Hippocampal formation (tissue), 2 donors: ENCODE data around the gene MTMR12.
"Not testable (repeated sequence)": the region's sequence is repeated elsewhere in the genome, so short reads cannot be mapped to it uniquely, and the experiment has no call there.

ENCODE experiments used
- DNase-seq, 2 donors: peaks; one replicate each; lab custom pipeline; 2025; lab: John Stamatoyannopoulos, UW

The MTMR12 gene

DNA sequence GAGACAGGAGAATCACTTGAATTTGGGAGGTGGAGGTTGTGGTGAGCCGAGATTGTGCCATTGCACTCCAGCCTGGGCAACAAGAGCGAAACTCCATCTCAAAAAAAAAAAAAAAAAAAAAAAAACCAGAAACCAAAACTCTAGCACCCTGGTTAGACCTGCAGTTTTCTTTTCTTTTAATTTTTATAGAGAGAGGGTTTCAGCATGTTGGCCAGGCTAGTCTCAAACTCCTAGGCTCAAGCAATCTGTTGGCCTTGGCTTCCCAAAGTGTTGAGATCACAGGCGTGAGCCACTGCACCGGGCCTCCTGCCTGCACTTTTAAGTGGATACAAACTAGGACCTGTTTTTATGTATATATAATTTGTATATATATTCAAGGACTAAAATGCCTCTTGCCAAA is 12.9 kb upstream of the MTMR12 start:
- no peak for DNase-seq

DNA sequence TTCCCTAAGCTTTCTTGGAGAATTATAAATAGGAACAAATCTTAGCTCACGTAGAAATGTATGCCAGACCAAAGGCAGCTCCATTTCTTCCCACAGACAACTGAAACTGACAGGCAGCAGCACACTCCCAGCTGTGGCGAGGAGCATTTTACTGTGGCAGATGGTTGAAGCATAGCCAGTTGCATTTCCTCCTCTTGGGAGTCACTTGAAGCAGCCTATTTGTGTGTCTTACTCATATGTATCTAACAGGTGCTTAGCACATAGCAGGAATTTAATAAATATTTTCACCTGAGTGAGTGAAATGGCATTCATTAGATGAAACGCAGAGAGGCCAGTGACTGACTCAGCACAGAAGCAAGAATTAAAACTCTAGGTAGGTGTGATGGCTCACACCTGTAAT is 12.3 kb upstream of the MTMR12 start:
- DNase-seq = no peak

DNA sequence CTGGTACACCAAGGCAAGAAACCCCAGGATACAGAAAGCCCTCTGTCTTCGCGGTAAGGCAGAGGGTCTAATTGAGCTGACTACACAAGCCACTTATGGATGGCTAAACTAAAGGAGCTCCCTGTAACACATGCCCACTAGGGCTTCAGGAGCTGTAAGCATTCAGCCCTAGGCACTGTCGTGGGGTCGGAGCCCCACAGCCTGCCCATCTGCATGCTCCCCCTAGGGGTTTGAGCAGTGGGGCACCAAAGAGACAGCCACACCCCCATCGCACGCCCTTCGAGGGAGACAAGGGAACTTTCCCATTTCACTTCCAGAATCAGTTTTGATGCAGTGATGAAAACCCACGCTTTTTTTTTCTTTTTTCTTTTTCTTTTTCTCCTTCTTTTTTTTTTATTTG is 11.0 kb upstream of the MTMR12 start:
- no peak for DNase-seq

GRCh38 chr5:32322882-32323281 is 10.1 kb upstream of the MTMR12 start:
- DNase-seq = no peak

DNA sequence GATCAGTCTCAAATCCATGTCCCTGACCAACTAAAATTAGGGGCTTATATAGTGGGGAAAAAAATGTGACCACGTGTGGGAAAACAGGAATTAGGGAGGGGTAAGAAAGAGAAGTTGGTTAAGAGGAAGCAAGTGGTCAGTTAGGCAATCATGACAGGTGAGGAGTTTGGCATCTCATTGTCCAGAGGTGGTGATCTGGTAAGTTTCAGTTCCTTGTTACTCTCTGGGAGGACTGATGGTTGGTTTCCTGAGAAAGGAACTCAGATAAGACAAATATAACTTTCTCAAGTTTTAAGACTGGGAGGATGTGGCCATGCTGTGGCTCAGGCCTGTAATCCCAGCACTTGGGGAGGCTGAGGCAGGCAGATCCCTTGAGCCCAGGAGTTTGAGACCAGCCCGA is 9.0 kb upstream of the MTMR12 start:
- DNase-seq = not testable (repeated sequence)

DNA sequence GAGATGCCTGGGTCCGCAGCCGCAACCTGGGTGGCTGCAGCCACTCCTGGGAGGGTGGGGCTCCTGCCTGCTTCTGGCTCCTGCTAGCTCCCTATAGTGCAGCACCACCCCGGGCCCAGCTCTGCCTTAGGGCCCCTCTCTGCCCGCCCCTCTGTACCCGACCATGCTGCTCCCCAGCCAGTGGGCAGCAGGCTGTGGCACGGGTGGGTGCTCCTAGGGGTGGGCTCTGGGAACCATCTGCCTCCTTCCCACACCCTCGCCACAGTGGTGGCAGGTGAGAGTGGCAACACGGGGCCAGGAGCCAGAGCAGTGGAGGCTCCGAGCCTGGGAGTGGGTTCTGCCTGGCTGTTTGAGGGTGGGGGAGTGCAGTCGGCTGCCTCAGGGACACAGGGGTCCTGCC is 7.8 kb upstream of the MTMR12 start:
- DNase-seq = no peak

GRCh38 chr5:32319926-32320543 is 7.3 kb upstream of the MTMR12 start:
- no peak for DNase-seq

- DNase-seq = no peak
These were observed 6.7 kb upstream of the MTMR12 start for GRCh38 chr5:32319392-32319791.

- no peak for DNase-seq
These were observed 4.3 kb upstream of the MTMR12 start for GRCh38 chr5:32317041-32317440.

DNA sequence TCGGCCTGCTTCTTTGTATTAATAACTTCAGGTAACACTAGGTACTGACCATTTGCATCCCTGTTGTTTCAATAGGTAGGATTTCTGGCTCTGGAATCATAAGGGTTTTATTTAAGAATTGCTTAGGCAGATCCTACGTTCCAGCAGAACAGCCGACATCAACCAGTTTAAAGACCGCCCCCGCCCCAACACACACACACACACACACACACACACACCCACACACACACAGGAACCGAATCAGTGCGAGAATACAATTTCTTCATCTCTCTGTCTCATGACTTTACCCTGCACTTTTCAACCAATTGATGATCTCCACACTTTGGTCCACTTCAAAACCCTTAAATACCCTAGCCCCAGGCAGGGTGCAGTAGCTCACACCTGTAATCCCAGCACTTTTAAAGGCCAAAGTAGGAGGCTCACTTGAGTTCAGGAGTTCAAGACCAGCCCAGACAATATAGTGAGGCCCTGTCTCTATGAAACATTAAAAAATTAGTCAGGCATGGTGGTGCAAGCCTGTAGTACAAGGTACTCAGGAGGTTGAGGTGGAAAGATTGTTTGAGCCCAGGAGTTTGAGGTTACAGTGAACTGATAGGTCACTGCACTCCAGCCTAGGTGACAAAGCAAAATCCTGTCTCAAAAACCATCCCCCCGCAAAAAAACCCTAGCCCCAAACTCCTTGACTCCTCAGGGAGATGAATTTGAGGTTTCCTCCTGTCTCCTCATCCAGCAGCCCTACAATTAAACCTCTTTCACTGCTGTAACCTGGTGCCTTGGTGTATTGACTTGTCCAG is 2.7 kb upstream of the MTMR12 start:
- no peak for DNase-seq

GRCh38 chr5:32314658-32315057 is 1.9 kb upstream of the MTMR12 start:
- no peak for DNase-seq

GRCh38 chr5:32314152-32314488 is 1.4 kb upstream of the MTMR12 start:
- not testable (repeated sequence) for DNase-seq

DNA sequence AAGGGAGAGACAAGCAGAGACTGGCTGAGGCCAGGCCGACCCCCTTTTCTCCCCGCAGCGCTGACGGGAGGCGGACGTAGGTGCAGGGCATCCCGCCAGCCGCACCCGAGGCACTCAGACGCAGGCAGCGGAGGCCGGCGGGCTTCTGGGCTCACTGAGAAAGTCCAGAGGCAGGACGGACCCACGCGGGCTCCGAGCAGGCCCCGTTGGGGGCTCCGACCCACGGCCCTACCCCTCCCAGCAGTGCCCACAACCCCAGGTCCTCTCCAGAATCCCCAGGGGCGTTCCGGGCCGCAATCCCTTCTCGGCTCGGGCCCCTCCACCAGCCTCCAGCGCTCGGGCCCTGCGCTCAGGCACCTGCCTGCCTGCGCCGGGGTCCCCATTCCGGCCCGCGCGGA is 543 bp downstream of the MTMR12 start:
- peak; percentile 15 to 31 for DNase-seq

- no peak for DNase-seq
These were observed 1.1 kb downstream of the MTMR12 start for GRCh38 chr5:32311404-32312196.

- no peak for DNase-seq
These were observed 3.0 kb downstream of the MTMR12 start for GRCh38 chr5:32309761-32310160.

DNA sequence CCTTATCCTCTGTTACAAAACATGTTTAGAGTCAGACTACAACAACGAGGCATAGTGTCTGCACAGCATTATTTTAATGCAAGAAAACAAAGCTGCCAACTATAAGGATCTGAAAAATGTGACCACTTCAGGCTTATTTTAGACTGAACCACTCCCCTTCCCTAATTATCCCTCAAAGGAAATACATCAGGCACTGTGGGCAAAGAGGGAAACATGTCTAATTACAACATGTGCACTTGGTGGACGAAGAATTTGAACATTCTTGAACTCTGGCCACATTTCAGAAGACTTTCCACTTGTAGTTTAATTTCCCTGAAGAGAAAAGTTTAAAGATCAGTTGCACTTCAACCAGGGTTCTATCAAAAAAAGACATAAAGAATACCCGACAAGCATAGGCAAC is 3.8 kb downstream of the MTMR12 start:
- DNase-seq = no peak

DNA sequence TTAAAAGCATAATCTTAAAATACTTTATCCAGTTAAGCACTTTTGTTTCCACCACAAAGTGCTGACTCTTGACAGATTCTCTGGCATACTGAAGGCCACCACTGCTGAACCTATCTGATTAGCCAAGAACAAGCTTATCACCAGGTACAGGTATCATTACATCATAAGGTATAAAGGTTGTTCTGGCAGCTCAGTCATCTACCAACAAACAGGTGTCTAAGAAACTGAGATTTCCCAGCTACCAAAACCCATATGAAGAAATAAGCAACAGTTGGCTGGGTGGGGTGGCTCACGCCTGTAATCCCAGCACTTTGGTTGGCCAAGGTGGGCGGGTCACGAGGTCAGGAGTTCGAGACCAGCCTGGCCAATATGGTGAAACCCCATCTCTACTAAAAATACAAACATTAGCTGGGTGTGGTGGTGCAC is 5.0 kb downstream of the MTMR12 start:
- no peak for DNase-seq

- DNase-seq = no peak
These were observed 8.1 kb downstream of the MTMR12 start for GRCh38 chr5:32304622-32305021.

- DNase-seq = no peak
These were observed 9.0 kb downstream of the MTMR12 start for GRCh38 chr5:32303755-32304120.

GRCh38 chr5:32302835-32303754 is 9.6 kb downstream of the MTMR12 start:
- no peak for DNase-seq

GRCh38 chr5:32301891-32302290 is 10.8 kb downstream of the MTMR12 start:
- no peak for DNase-seq
